Suprapubic skin (tissue), 4 donors: Measurements from ENCODE around the gene KCNG2. TPM values are rescaled to one million over a fixed set of nuclear protein-coding genes. Genes with fewer than 3 reads are reported as not detected.

ENCODE experiments used
- DNase-seq, 2 donors: peaks; one replicate each; pipeline ENCODE4 v3.0.0-alpha.2; 2019; ENCODE audit warnings: low spot score in 2 of 2
- H3K27ac ChIP-seq: fragments of 200-600 bp; sonication (generic); one replicate; pipeline ENCODE4 v1.5.1; 2019
- H3K27me3 ChIP-seq: fragments of 200-600 bp; sonication (generic); one replicate; pipeline ENCODE4 v1.5.1; 2019
- H3K36me3 ChIP-seq: fragments of 200-600 bp; sonication (generic); one replicate; pipeline ENCODE4 v1.5.1; 2019
- H3K4me1 ChIP-seq: fragments of 200-600 bp; sonication (generic); one replicate; pipeline ENCODE4 v1.5.1; 2019
- H3K4me3 ChIP-seq: fragments of 200-600 bp; sonication (generic); one replicate; pipeline ENCODE4 v1.5.1; 2019; ENCODE audit warnings: mild to moderate bottlenecking
- H3K9me3 ChIP-seq: fragments of 200-600 bp; sonication (generic); one replicate; pipeline ENCODE4 v1.5.1; 2019
- CTCF ChIP-seq, 2 donors: fragments of 200-600 bp in 1 of 2; fragments of 450-650 bp in 1 of 2; sonication (generic) in 1 of 2; IDR thresholded peaks; one replicate each; pipeline ENCODE4 v1.5.1; 2016 to 2019; ENCODE audit warnings: antibody characterized with exemption in 2 of 2, mild to moderate bottlenecking in 1 of 2, moderate library complexity in 1 of 2
- EP300 ChIP-seq: sonication (generic); formaldehyde crosslinking; IDR thresholded peaks from one replicate; pipeline ENCODE4 v1.6.1; 2017; ENCODE audit warnings: antibody characterized with exemption
- POLR2A ChIP-seq, 2 donors: fragments of 450-650 bp; IDR thresholded peaks; one replicate each; pipeline ENCODE4 v1.6.1; 2017; ENCODE audit warnings: antibody characterized with exemption in 2 of 2, mild to moderate bottlenecking in 2 of 2, moderate library complexity in 2 of 2
- POLR2AphosphoS5 ChIP-seq, 3 donors: sonication (generic); formaldehyde crosslinking; IDR thresholded peaks; one replicate each; pipeline ENCODE4 v1.6.1; 2017; ENCODE audit warnings: antibody characterized with exemption in 3 of 3
- WGBS: methylation state at CpG from one replicate; pipeline ENCODE4 v1.1.5; 2018; 5-methylcytosine and 5-hydroxymethylcytosine counted together
- total RNA-seq, 4 donors: library from RNA; depleted of rRNA; stranded (reverse); fragments of >200 nt; gene quantifications; one replicate each; pipeline ENCODE4 v1.1.0, GENCODE V29; 2016

The KCNG2 gene
- total RNA-seq, 4 donors from 2014 or later: not detected

- H3K4me3 ChIP-seq: no peak overlapping the region
- no peaks in the 10 kb centered on the region for H3K27me3 ChIP-seq
- H3K27ac ChIP-seq: peak overlapping the region; percentile 49
- WGBS: 80% methylated on average over 14 of the region's 20 CpGs
- peaks cover 48% of the 10 kb centered on the region for H3K36me3 ChIP-seq
- no peak for TF ChIP-seq POLR2A (IDR thresholded peaks at IDR 0.05)
- peak in 1 of 3 donors; percentile 18 for TF ChIP-seq POLR2AphosphoS5 (IDR thresholded peaks at IDR 0.05)
- DNase-seq: peak; percentile 70 to 78
- no peaks in the 10 kb centered on the region for H3K9me3 ChIP-seq
- H3K4me1 ChIP-seq: peaks cover 18% of the 10 kb centered on the region
These were observed 114.8 kb downstream of the KCNG2 start for GRCh38 chr18:79912409-79912991.

DNA sequence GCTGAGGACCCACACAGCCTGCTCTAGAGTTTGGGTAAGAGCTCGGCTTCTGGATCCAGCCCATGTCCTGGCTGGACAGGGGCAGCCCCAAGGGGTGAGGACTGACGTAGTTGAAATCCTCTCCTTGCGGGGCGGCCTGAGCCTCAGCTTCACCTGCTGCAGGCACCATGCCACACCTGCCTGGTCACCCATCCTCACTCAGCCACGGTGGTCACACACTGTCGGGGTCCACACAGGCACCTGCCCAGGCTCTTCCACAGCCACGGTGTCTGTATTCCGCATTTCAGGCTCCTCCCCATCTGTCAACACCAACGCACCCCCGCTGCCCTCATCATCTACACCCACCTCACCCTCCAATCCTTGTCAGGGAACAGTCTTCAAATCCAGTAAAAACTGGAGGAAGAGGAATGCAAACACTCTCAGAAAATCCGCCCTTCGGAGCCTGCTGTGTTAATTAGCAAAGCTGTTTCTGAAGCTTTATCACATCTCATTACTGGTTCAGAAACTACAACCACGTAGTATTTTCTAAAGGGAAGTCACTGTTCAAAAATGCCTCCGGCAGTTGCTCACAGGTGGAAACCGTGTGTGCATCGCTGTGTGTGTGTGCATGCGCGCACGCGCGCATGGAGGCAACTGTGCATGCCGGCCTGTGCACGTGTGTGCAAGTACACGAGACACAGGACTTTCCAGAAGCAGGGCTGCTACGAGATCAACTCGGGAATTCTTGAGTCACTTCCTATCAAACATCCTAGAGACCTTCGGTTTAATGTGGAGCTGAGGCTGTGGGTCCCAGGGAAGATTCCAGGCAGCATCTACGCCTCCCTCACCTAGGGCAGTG is 115.5 kb downstream of the KCNG2 start:
- Histone ChIP-seq H3K27me3 (no peaks in the 10 kb centered on the region), H3K36me3 (peaks cover 51% of the 10 kb centered on the region), H3K9me3 (no peaks in the 10 kb centered on the region), H3K27ac (peak overlapping the region; percentile 49), H3K4me1 (peaks cover 18% of the 10 kb centered on the region), H3K4me3 (no peak overlapping the region)
- peak; percentile 43 to 69 for DNase-seq
- TF ChIP-seq CTCF (IDR thresholded peaks at IDR 0.05) (no peak), POLR2A (IDR thresholded peaks at IDR 0.05) (no peak)
- 91% methylated on average over 24 of the region's 28 CpGs for WGBS

- Histone ChIP-seq H3K36me3 (peaks cover 62% of the 10 kb centered on the region), H3K4me3 (no peak overlapping the region), H3K27ac (no peak overlapping the region), H3K4me1 (peaks cover 18% of the 10 kb centered on the region), H3K9me3 (no peaks in the 10 kb centered on the region), H3K27me3 (no peaks in the 10 kb centered on the region)
- peak; percentile 56 to 72 for DNase-seq
- 84% methylated on average over 18 of the region's 20 CpGs for WGBS
- TF ChIP-seq EP300: no peak
- TF ChIP-seq CTCF (IDR thresholded peaks at IDR 0.05): no peak
- no peak for TF ChIP-seq POLR2A (IDR thresholded peaks at IDR 0.05)
- TF ChIP-seq POLR2AphosphoS5 (IDR thresholded peaks at IDR 0.05): no peak
These were observed 116.9 kb downstream of the KCNG2 start for GRCh38 chr18:79914614-79915160.

- Histone ChIP-seq H3K4me3 (no peak overlapping the region), H3K4me1 (peaks cover 18% of the 10 kb centered on the region), H3K27me3 (no peaks in the 10 kb centered on the region), H3K9me3 (no peaks in the 10 kb centered on the region), H3K36me3 (peaks cover 62% of the 10 kb centered on the region), H3K27ac (no peak overlapping the region)
- 93% methylated on average over 44 of the region's 50 CpGs for WGBS
- DNase-seq: peak; percentile 51 to 68
- TF ChIP-seq POLR2AphosphoS5 (IDR thresholded peaks at IDR 0.05) (no peak), EP300 (no peak), CTCF (IDR thresholded peaks at IDR 0.05) (no peak), POLR2A (IDR thresholded peaks at IDR 0.05) (no peak)
These were observed 117.7 kb downstream of the KCNG2 start for GRCh38 chr18:79915161-79916127.

DNA sequence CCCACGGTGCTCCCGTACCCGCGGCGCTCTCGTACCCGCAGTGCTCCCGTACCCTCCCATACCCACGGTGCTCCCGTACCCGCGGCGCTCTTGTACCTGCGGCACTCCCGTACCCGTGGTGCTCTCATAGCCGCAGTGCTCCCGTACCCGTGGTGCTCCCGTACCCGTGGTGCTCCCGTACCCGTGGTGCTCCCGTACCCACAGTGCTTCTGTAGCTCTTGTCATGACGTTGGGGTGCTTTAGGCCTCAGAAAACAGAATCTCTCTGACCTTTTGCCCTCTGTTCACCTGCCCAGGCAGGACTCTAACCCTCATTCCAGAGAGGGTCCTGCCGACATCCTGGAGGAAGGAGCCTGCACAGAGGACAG is 118.4 kb downstream of the KCNG2 start:
- Histone ChIP-seq H3K27ac (no peak overlapping the region), H3K9me3 (no peaks in the 10 kb centered on the region), H3K4me3 (no peak overlapping the region), H3K4me1 (peaks cover 13% of the 10 kb centered on the region), H3K27me3 (no peaks in the 10 kb centered on the region), H3K36me3 (peaks cover 60% of the 10 kb centered on the region)
- TF ChIP-seq EP300 (no peak), POLR2AphosphoS5 (IDR thresholded peaks at IDR 0.05) (no peak), CTCF (IDR thresholded peaks at IDR 0.05) (no peak), POLR2A (IDR thresholded peaks at IDR 0.05) (no peak)
- WGBS: 70% methylated on average over 26 of the region's 26 CpGs
- DNase-seq: no peak
